ENCODE data around the gene PIAS2. TPM values are rescaled to one million over a fixed set of nuclear protein-coding genes. Genes with fewer than 3 reads are reported as not detected.

The PIAS2 gene
- total and polyA plus RNA-seq, 9 of the 15 experiments (the other 6 are each of a cell fraction or from before 2014, with no cell fraction given) = 2.9 to 23.9 (median 12.0) TPM

DNA sequence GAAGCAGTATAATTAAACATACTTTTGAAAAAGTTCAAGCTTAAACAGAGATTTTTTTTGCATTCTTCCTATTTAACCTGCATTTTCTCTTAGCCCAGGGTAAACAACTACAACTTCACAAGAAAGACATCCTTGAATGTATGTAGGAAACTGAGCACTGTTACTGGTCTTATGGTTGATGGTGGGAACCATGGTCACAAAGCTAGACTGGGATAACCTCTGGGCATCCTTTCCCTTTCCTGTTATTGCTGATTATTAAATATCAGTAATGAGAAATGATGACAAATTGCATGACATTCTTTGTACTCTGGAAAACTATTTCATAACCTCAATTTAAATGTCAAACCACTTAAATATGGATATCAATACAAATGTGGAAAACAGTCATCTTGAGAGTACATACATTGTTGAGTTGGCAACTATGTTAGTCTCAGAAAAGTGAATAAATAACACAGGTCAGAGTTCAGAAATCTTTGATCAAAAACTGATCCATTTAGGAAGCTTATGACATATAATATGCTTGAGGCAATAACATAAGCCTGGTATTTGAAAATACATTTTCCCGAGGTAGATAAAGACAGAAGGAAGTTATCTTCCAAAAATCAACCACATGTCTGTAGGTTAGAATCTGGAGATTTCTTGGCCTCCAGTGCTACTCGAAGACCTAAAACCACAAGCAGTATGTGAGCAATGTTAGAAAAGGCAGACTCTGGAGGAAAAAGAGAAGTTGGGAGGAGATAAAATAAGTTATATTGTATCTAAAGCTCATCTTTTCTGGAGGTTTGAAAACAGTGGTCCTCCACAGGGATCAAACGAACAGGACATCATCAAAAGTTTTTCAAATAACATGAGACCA, 95.2 kb downstream of the PIAS2 start:
- no peak overlapping the region for H2AFZ ChIP-seq (ENCODE audit: low read depth, low read length)
- no peak for DNase-seq (ENCODE audit: extremely low read depth in 1 of 4, low spot score in 3 of 4)
- no peak overlapping the region for H3K9ac ChIP-seq (ENCODE audit: insufficient read depth in 1 of 2, low read depth in 2 of 2, low read length in 2 of 2)
- 42% methylated on average over 3 of the region's 3 CpGs for WGBS (ENCODE audit: insufficient coverage, low coverage, missing lambda C conversion rate)
- no peaks in the 10 kb centered on the region for H3K9me1 ChIP-seq (ENCODE audit: control insufficient read depth, insufficient read depth, low read length)
- ChIA-PET POLR2A (interaction anchor here (0.6 kb wide), 1 partner anchor 123 kb away, joined by 4 read pairs; no protein-coding TSS in a partner anchor), CTCF (ENCODE audit: low intra/inter-chr PET ratio) (no interaction called here)
- no peak for FAIRE-seq
- no peaks in the 10 kb centered on the region for H4K20me1 ChIP-seq (replicated peaks; ENCODE audit: control insufficient read depth, insufficient read depth, low read length)
- no peaks in the 10 kb centered on the region for H3K4me1 ChIP-seq (replicated peaks in 1 of 2; ENCODE audit: control insufficient read depth in 2 of 2, insufficient read depth in 2 of 2, low read length in 2 of 2)
- H3K27ac ChIP-seq (ENCODE audit: extremely low read depth, low read depth, low read length) = no peak overlapping the region
- intact Hi-C loops (cut with micrococcal nuclease) (no loop called here), in situ Hi-C loops (cut with MboI) (no loop called here)
- ATAC-seq = no peak
- BruUV-seq (replicated peaks) = no TSS peak
- no peak overlapping the region for H3K4me3 ChIP-seq
- H3K4me2 ChIP-seq (ENCODE audit: insufficient read depth, low read length) = no peak overlapping the region
- no peaks in the 10 kb centered on the region for H3K27me3 ChIP-seq (ENCODE audit: control insufficient read depth in 2 of 2, insufficient read depth in 2 of 2, low read length in 2 of 2)
- H3K36me3 ChIP-seq (ENCODE audit: control insufficient read depth, insufficient read depth, low read length) = peaks cover 26% of the 10 kb centered on the region; the same call in 1 of the 3 replicates
- H3K9me3 ChIP-seq (replicated peaks; ENCODE audit: control insufficient read depth, insufficient read depth, low read depth, low read length) = no peaks in the 10 kb centered on the region
- H3K79me2 ChIP-seq (ENCODE audit: control insufficient read depth, insufficient read depth, low read length) = no peaks in the 10 kb centered on the region
- TF ChIP-seq TCF3 (CRISPR knock-in tag; IDR thresholded peaks at IDR 0.05) (no peak), DDX20 (tag; IDR thresholded peaks at IDR 0.05; ENCODE audit: low read depth) (no peak), PHF8 (IDR thresholded peaks at IDR 0.05; ENCODE audit: borderline replicate concordance, low read length) (no peak), ZBTB26 (CRISPR knock-in tag; IDR thresholded peaks at IDR 0.05) (no peak), PTBP1 (IDR thresholded peaks at IDR 0.05; ENCODE audit: low read depth, low read length) (no peak), ZNF134 (CRISPR knock-in tag; conservative IDR thresholded peaks at IDR 0.05) (no peak)
- TF ChIP-seq, protein P1, sequence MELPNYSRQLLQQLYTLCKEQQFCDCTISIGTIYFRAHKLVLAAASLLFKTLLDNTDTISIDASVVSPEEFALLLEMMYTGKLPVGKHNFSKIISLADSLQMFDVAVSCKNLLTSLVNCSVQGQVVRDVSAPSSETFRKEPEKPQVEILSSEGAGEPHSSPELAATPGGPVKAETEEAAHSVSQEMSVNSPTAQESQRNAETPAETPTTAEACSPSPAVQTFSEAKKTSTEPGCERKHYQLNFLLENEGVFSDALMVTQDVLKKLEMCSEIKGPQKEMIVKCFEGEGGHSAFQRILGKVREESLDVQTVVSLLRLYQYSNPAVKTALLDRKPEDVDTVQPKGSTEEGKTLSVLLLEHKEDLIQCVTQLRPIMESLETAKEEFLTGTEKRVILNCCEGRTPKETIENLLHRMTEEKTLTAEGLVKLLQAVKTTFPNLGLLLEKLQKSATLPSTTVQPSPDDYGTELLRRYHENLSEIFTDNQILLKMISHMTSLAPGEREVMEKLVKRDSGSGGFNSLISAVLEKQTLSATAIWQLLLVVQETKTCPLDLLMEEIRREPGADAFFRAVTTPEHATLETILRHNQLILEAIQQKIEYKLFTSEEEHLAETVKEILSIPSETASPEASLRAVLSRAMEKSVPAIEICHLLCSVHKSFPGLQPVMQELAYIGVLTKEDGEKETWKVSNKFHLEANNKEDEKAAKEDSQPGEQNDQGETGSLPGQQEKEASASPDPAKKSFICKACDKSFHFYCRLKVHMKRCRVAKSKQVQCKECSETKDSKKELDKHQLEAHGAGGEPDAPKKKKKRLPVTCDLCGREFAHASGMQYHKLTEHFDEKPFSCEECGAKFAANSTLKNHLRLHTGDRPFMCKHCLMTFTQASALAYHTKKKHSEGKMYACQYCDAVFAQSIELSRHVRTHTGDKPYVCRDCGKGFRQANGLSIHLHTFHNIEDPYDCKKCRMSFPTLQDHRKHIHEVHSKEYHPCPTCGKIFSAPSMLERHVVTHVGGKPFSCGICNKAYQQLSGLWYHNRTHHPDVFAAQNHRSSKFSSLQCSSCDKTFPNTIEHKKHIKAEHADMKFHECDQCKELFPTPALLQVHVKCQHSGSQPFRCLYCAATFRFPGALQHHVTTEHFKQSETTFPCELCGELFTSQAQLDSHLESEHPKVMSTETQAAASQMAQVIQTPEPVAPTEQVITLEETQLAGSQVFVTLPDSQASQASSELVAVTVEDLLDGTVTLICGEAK (IDR thresholded peaks at IDR 0.05) = no peak
- TF ChIP-seq, protein P1 (CRISPR knock-in tag; IDR thresholded peaks at IDR 0.05) = no peak
- TF ChIP-seq, protein P2, sequence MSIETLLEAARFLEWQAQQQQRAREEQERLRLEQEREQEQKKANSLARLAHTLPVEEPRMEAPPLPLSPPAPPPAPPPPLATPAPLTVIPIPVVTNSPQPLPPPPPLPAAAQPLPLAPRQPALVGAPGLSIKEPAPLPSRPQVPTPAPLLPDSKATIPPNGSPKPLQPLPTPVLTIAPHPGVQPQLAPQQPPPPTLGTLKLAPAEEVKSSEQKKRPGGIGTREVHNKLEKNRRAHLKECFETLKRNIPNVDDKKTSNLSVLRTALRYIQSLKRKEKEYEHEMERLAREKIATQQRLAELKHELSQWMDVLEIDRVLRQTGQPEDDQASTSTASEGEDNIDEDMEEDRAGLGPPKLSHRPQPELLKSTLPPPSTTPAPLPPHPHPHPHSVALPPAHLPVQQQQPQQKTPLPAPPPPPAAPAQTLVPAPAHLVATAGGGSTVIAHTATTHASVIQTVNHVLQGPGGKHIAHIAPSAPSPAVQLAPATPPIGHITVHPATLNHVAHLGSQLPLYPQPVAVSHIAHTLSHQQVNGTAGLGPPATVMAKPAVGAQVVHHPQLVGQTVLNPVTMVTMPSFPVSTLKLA (conservative IDR thresholded peaks at IDR 0.05) = no peak
